Measurements from ENCODE around the gene THAP11. TPM values are rescaled to one million over a fixed set of nuclear protein-coding genes. Genes with fewer than 3 reads are reported as not detected.

THAP11 gene
- total and polyA plus RNA-seq, 10 donors: 19.9 to 80.7 (median 31.9) TPM

Small RNAs within 50 kb of the gene (small RNA-seq; reads per million reads assigned to genes)
- gene AC040162.2 (0 reads per million in 4 donors), gene NRN1L (0 reads per million in 4 donors)

Other genes starting within 250 kb of the THAP11 start
- gene CARMIL2, start 197.2 kb upstream of the THAP11 start, total RNA-seq: 10 to 100 TPM; 30.0 to 66.7 (median 50.6) TPM
- gene CARMIL2, start 197.2 kb upstream of the THAP11 start, polyA plus RNA-seq: 10 to 100 TPM; 48.1 to 92.3 (median 80.1) TPM
- 10 to 100 TPM; 18.1 to 31.7 (median 24.4) TPM for gene ACD, start 182.1 kb upstream of the THAP11 start, total RNA-seq
- gene ACD, start 182.1 kb upstream of the THAP11 start, polyA plus RNA-seq: 10 to 100 TPM; 16.9 to 25.2 (median 18.1) TPM
- gene PARD6A, start 181.4 kb upstream of the THAP11 start, total RNA-seq: 10 to 100 TPM in 1 of 7 donors, 1 to 10 TPM in 6; 3.3 to 13.8 (median 5.5) TPM
- 10 to 100 TPM in 1 of 3 donors, 1 to 10 TPM in 2; 5.4 to 10.2 (median 8.2) TPM for gene PARD6A, start 181.4 kb upstream of the THAP11 start, polyA plus RNA-seq
- gene ENKD1, start 175.6 kb upstream of the THAP11 start, total RNA-seq: 10 to 100 TPM in 5 of 7 donors, 1 to 10 TPM in 2; 9.2 to 18.4 (median 11.4) TPM
- gene ENKD1, start 175.6 kb upstream of the THAP11 start, polyA plus RNA-seq: 10 to 100 TPM; 13.0 to 21.6 (median 18.7) TPM
- 10 to 100 TPM in 2 of 7 donors, 1 to 10 TPM in 5; 5.2 to 17.3 (median 7.9) TPM for gene C16orf86, start 175.5 kb upstream of the THAP11 start, total RNA-seq
- 10 to 100 TPM in 2 of 3 donors, 1 to 10 TPM in 1; 8.9 to 11.1 (median 11.0) TPM for gene C16orf86, start 175.5 kb upstream of the THAP11 start, polyA plus RNA-seq
- gene GFOD2, start 123.0 kb upstream of the THAP11 start, total RNA-seq: 10 to 100 TPM; 34.6 to 45.6 (median 41.1) TPM
- 10 to 100 TPM; 10.4 to 21.4 (median 11.6) TPM for gene GFOD2, start 123.0 kb upstream of the THAP11 start, polyA plus RNA-seq
- 10 to 100 TPM; 19.7 to 38.6 (median 25.9) TPM for gene RANBP10, start 35.8 kb upstream of the THAP11 start, total RNA-seq
- gene RANBP10, start 35.8 kb upstream of the THAP11 start, polyA plus RNA-seq: 10 to 100 TPM in 1 of 3 donors, 1 to 10 TPM in 2; 6.6 to 10.7 (median 8.1) TPM
- gene TSNAXIP1, start 35.4 kb upstream of the THAP11 start, total RNA-seq: 1 to 10 TPM in 1 of 7 donors, under 1 TPM in 6; 0.44 to 2.7 (median 0.80) TPM
- 1 to 10 TPM; 1.0 to 2.3 (median 1.9) TPM for gene TSNAXIP1, start 35.4 kb upstream of the THAP11 start, polyA plus RNA-seq
- 10 to 100 TPM; 38.8 to 64.3 (median 48.6) TPM for gene NUTF2, start 4.6 kb downstream of the THAP11 start, total RNA-seq
- gene NUTF2, start 4.6 kb downstream of the THAP11 start, polyA plus RNA-seq: 100 to 1,000 TPM in 1 of 3 donors, 10 to 100 TPM in 2; 92.3 to 116 (median 97.0) TPM
- 10 to 100 TPM; 43.2 to 82.9 (median 50.8) TPM for gene CENPT, start 5.4 kb downstream of the THAP11 start, total RNA-seq
- gene CENPT, start 5.4 kb downstream of the THAP11 start, polyA plus RNA-seq: 100 to 1,000 TPM in 1 of 3 donors, 10 to 100 TPM in 2; 47.2 to 101 (median 91.3) TPM
- gene EDC4, start 30.7 kb downstream of the THAP11 start, total RNA-seq: 10 to 100 TPM; 51.7 to 71.3 (median 63.2) TPM
- 10 to 100 TPM; 27.6 to 45.0 (median 39.6) TPM for gene EDC4, start 30.7 kb downstream of the THAP11 start, polyA plus RNA-seq
- gene NRN1L, start 42.6 kb downstream of the THAP11 start, total RNA-seq: 1 to 10 TPM in 3 of 7 donors, under 1 TPM in 2, not detected in 2; 0.60 to 6.2 (median 1.2) TPM
- 1 to 10 TPM; 2.5 to 4.4 (median 3.4) TPM for gene NRN1L, start 42.6 kb downstream of the THAP11 start, polyA plus RNA-seq
- gene PSKH1, start 50.9 kb downstream of the THAP11 start, total RNA-seq: 10 to 100 TPM; 13.0 to 31.3 (median 26.0) TPM
- gene PSKH1, start 50.9 kb downstream of the THAP11 start, polyA plus RNA-seq: 10 to 100 TPM in 1 of 3 donors, 1 to 10 TPM in 2; 5.0 to 16.2 (median 6.8) TPM
- gene CTRL, start 89.5 kb downstream of the THAP11 start, total RNA-seq: 1 to 10 TPM; 2.0 to 8.5 (median 4.6) TPM
- 10 to 100 TPM in 1 of 3 donors, 1 to 10 TPM in 2; 2.7 to 10.3 (median 4.8) TPM for gene CTRL, start 89.5 kb downstream of the THAP11 start, polyA plus RNA-seq
- gene PSMB10, start 94.5 kb downstream of the THAP11 start, total RNA-seq: 100 to 1,000 TPM in 6 of 7 donors, 10 to 100 TPM in 1; 80.3 to 152 (median 128) TPM
- 100 to 1,000 TPM; 207 to 236 (median 236) TPM for gene PSMB10, start 94.5 kb downstream of the THAP11 start, polyA plus RNA-seq
- gene LCAT, start 101.8 kb downstream of the THAP11 start, total RNA-seq: 10 to 100 TPM in 5 of 7 donors, 1 to 10 TPM in 2; 5.2 to 28.5 (median 13.7) TPM
- 10 to 100 TPM in 2 of 3 donors, 1 to 10 TPM in 1; 8.5 to 51.6 (median 40.2) TPM for gene LCAT, start 101.8 kb downstream of the THAP11 start, polyA plus RNA-seq
- gene SLC12A4, start 126.3 kb downstream of the THAP11 start, total RNA-seq: 10 to 100 TPM; 23.1 to 68.5 (median 38.6) TPM
- gene SLC12A4, start 126.3 kb downstream of the THAP11 start, polyA plus RNA-seq: 10 to 100 TPM in 1 of 3 donors, 1 to 10 TPM in 2; 4.6 to 27.4 (median 8.9) TPM
- 1 to 10 TPM in 4 of 7 donors, under 1 TPM in 3; 0.57 to 2.2 (median 1.4) TPM for gene DPEP3, start 138.2 kb downstream of the THAP11 start, total RNA-seq
- under 1 TPM; 0.26 to 0.49 (median 0.43) TPM for gene DPEP3, start 138.2 kb downstream of the THAP11 start, polyA plus RNA-seq
- gene DPEP2, start 157.2 kb downstream of the THAP11 start, total RNA-seq: 10 to 100 TPM; 18.6 to 79.6 (median 30.4) TPM
- 10 to 100 TPM; 21.7 to 31.0 (median 24.7) TPM for gene DPEP2, start 157.2 kb downstream of the THAP11 start, polyA plus RNA-seq
- gene DPEP2NB, start 173.6 kb downstream of the THAP11 start, total RNA-seq: not detected
- not detected for gene DPEP2NB, start 173.6 kb downstream of the THAP11 start, polyA plus RNA-seq
- 10 to 100 TPM in 5 of 7 donors, 1 to 10 TPM in 2; 8.6 to 12.7 (median 10.3) TPM for gene DDX28, start 180.9 kb downstream of the THAP11 start, total RNA-seq
- 10 to 100 TPM; 15.8 to 19.0 (median 17.6) TPM for gene DDX28, start 180.9 kb downstream of the THAP11 start, polyA plus RNA-seq
- 10 to 100 TPM; 22.3 to 31.7 (median 27.6) TPM for gene DUS2, start 181.0 kb downstream of the THAP11 start, total RNA-seq
- gene DUS2, start 181.0 kb downstream of the THAP11 start, polyA plus RNA-seq: 10 to 100 TPM; 17.4 to 28.8 (median 25.2) TPM
- 10 to 100 TPM; 64.4 to 89.7 (median 68.5) TPM for gene NFATC3, start 243.1 kb downstream of the THAP11 start, total RNA-seq
- gene NFATC3, start 243.1 kb downstream of the THAP11 start, polyA plus RNA-seq: 10 to 100 TPM; 12.4 to 13.1 (median 12.7) TPM

Measured in spleen (tissue), 11 donors.